GM23338 (cell line): ENCODE results near the gene PEAK3. TPM values are rescaled to one million over a fixed set of nuclear protein-coding genes. Genes with fewer than 3 reads are reported as not detected.

Experiments
- ATAC-seq: fragments of 200-7000 bp; cut with Tn5 transposase; 3 replicates; pipeline ENCODE4 v1.9.1; 2020
- DNase-seq: peaks from one replicate; pipeline ENCODE4 v3.0.0-alpha.2; 2015; ENCODE audit warnings: low spot score
- H2AFZ ChIP-seq: fragments of 200-600 bp; sonication (generic); 2 replicates; pipeline ENCODE4 v1.8.0; 2016; ENCODE audit warnings: antibody characterized with exemption, mild to moderate bottlenecking, moderate library complexity
- H3F3A ChIP-seq: fragments of 200-600 bp; sonication (generic); replicated peaks from 2 replicates; pipeline ENCODE4 v1.8.0; 2017; ENCODE audit warnings: antibody characterized with exemption, mixed run types, low read depth
- H3K27ac ChIP-seq: fragments of 200-600 bp; sonication (generic); 2 replicates; pipeline ENCODE4 v1.6.1; 2016; ENCODE audit warnings: low read depth
- H3K27me3 ChIP-seq: fragments of 200-600 bp; sonication (generic); 2 replicates; pipeline ENCODE4 v1.8.0; 2016; ENCODE audit warnings: mild to moderate bottlenecking, mixed run types, moderate library complexity; ENCODE audit not compliant: insufficient read depth
- H3K36me3 ChIP-seq: fragments of 200-600 bp; sonication (generic); 2 replicates; pipeline ENCODE4 v1.8.0; 2016; ENCODE audit warnings: mild to moderate bottlenecking; ENCODE audit not compliant: insufficient read depth
- H3K4me1 ChIP-seq: fragments of 200-600 bp; sonication (generic); 2 replicates; pipeline ENCODE4 v1.8.0; 2016; ENCODE audit warnings: mild to moderate bottlenecking, moderate library complexity; ENCODE audit not compliant: insufficient read depth
- H3K4me2 ChIP-seq: fragments of 200-600 bp; sonication (generic); 2 replicates; pipeline ENCODE4 v1.7.1; 2017; ENCODE audit warnings: mixed run types
- H3K4me3 ChIP-seq: fragments of 200-600 bp; sonication (generic); 2 replicates; pipeline ENCODE4 v1.6.1; 2016; ENCODE audit warnings: mixed run types
- H3K79me2 ChIP-seq: fragments of 200-600 bp; sonication (generic); replicated peaks from 2 replicates; pipeline ENCODE4 v1.8.0; 2017; ENCODE audit warnings: mild to moderate bottlenecking; ENCODE audit not compliant: insufficient read depth
- H3K9me2 ChIP-seq: fragments of 200-600 bp; sonication (generic); 2 replicates; pipeline ENCODE4 v1.8.0; 2017; ENCODE audit not compliant: insufficient read depth
- H4K20me1 ChIP-seq: fragments of 200-600 bp; sonication (generic); replicated peaks from 2 replicates; pipeline ENCODE4 v1.8.0; 2017; ENCODE audit warnings: mild to moderate bottlenecking; ENCODE audit not compliant: insufficient read depth
- H3K27ac Mint-ChIP-seq: 2 replicates; pipeline ENCODE4 v1.8.0; 2020; ENCODE audit warnings: inconsistent platforms, mild to moderate bottlenecking, moderate library complexity, mixed read lengths
- H3K27me3 Mint-ChIP-seq: 3 replicates; pipeline ENCODE4 v1.8.0; 2022; ENCODE audit warnings: low read depth, mild to moderate bottlenecking, moderate library complexity, mixed read lengths, inconsistent platforms; ENCODE audit not compliant: insufficient read depth, poor library complexity
- H3K36me3 Mint-ChIP-seq: 3 replicates; pipeline ENCODE4 v1.8.0; 2021; ENCODE audit warnings: low read depth, mild to moderate bottlenecking, inconsistent platforms, moderate library complexity, mixed read lengths
- H3K4me1 Mint-ChIP-seq: 3 replicates; pipeline ENCODE4 v1.8.0; 2020; ENCODE audit warnings: mild to moderate bottlenecking, inconsistent platforms, mixed read lengths
- H3K4me3 Mint-ChIP-seq: 3 replicates; pipeline ENCODE4 v1.8.0; 2021; ENCODE audit warnings: moderate library complexity, mild to moderate bottlenecking, inconsistent platforms, mixed read lengths
- H3K9me3 Mint-ChIP-seq: 3 replicates; pipeline ENCODE4 v1.8.0; 2020; ENCODE audit warnings: moderate library complexity, mild to moderate bottlenecking, inconsistent platforms, mixed read lengths
- CREB1 ChIP-seq: fragments of 250-450 bp; sonication (Bioruptor Pico); IDR thresholded peaks from 2 replicates; pipeline ENCODE4 v1.5.0; 2020; ENCODE audit warnings: low read depth, mild to moderate bottlenecking, moderate library complexity
- EZH2 ChIP-seq: fragments of 200-600 bp; sonication (generic); IDR thresholded peaks from one replicate; pipeline ENCODE4 v1.8.0; 2017; ENCODE audit warnings: antibody characterized with exemption, mild to moderate bottlenecking, low read depth; ENCODE audit not compliant: unreplicated experiment
- EZH2phosphoT487 ChIP-seq: fragments of 200-600 bp; sonication (generic); IDR thresholded peaks from one replicate; pipeline ENCODE4 v1.8.1; 2018; ENCODE audit warnings: antibody characterized with exemption; ENCODE audit not compliant: unreplicated experiment
- JUNB ChIP-seq: IDR thresholded peaks from one replicate; pipeline ENCODE4 v1.6.1; 2016; ENCODE audit warnings: antibody characterized with exemption; ENCODE audit not compliant: unreplicated experiment
- POLR2AphosphoS5 ChIP-seq: IDR thresholded peaks from 2 replicates; pipeline ENCODE4 v1.6.1; 2016; ENCODE audit warnings: antibody characterized with exemption, low read depth
- polyA plus RNA-seq: library from polyadenylated mRNA; unstranded; fragments of >200 nt; fragmentation: Nextera tagmentation; extraction: Ambion mirVana; gene quantifications from 2 replicates; pipeline ENCODE4 v1.2.1, GENCODE V29; 2016
- total RNA-seq: library from RNA; depleted of rRNA; stranded (reverse); fragments of >200 nt; shearing (Covaris generic); gene quantifications from 2 replicates; pipeline ENCODE4 v1.2.3, GENCODE V29; 2014
- TF ChIP-seq, protein P1 (sequence below): IDR thresholded peaks from one replicate; pipeline ENCODE4 v1.6.1; 2018; ENCODE audit warnings: antibody characterized with exemption; ENCODE audit not compliant: unreplicated experiment
- TF ChIP-seq, protein P2 (sequence below), 2 experiments: fragments of 200-600 bp in 1 of 2; sonication (generic) in 1 of 2; conservative IDR thresholded peaks; 2 replicates each; pipeline versions ENCODE4 v1.5.1 to v1.6.1; 2016 to 2017; ENCODE audit warnings: antibody characterized with exemption in 2 of 2, low read depth in 2 of 2, mild to moderate bottlenecking in 2 of 2, moderate library complexity in 1 of 2

PEAK3 gene
- total and polyA plus RNA-seq, 2 experiments from 2014 or later, result not detected

DNA sequence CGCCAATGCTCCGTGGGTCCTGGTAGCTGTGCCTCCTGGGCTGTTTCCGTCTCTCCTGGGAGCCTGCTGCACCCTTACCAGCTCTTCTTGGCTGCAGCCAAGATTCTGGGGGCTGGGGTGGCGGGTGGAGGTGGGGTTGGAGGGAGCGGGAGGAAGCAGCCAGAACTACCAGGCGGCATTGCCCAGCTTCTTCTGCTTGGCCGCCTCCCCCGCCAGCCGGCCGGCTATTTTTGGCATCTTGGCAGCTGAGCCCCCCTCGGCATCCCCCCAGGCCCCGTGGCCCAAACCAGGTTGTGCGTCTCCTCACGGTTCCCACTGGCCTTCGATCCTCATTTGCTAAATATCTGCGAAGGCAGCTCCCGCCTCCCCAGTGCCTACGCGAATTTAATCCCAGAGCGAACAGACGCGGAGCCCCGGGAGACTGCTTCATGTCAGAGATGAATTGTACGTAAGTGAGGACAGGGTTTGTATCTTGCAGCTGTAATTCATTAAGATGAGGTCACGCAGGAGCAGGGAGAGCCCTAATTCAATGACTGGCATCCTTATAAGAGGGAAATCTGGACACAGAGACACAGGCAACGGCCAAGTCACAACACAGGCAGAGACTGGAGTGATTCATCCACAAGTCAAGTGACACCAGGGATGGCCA lies 12.8 kb upstream of the PEAK3 start (continued):
- TF ChIP-seq, protein P1, sequence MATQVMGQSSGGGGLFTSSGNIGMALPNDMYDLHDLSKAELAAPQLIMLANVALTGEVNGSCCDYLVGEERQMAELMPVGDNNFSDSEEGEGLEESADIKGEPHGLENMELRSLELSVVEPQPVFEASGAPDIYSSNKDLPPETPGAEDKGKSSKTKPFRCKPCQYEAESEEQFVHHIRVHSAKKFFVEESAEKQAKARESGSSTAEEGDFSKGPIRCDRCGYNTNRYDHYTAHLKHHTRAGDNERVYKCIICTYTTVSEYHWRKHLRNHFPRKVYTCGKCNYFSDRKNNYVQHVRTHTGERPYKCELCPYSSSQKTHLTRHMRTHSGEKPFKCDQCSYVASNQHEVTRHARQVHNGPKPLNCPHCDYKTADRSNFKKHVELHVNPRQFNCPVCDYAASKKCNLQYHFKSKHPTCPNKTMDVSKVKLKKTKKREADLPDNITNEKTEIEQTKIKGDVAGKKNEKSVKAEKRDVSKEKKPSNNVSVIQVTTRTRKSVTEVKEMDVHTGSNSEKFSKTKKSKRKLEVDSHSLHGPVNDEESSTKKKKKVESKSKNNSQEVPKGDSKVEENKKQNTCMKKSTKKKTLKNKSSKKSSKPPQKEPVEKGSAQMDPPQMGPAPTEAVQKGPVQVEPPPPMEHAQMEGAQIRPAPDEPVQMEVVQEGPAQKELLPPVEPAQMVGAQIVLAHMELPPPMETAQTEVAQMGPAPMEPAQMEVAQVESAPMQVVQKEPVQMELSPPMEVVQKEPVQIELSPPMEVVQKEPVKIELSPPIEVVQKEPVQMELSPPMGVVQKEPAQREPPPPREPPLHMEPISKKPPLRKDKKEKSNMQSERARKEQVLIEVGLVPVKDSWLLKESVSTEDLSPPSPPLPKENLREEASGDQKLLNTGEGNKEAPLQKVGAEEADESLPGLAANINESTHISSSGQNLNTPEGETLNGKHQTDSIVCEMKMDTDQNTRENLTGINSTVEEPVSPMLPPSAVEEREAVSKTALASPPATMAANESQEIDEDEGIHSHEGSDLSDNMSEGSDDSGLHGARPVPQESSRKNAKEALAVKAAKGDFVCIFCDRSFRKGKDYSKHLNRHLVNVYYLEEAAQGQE, result no peak
- no peak for TF ChIP-seq JUNB
- no peak for TF ChIP-seq CREB1 (CRISPR knock-in tag)
- TF ChIP-seq, protein P2, sequence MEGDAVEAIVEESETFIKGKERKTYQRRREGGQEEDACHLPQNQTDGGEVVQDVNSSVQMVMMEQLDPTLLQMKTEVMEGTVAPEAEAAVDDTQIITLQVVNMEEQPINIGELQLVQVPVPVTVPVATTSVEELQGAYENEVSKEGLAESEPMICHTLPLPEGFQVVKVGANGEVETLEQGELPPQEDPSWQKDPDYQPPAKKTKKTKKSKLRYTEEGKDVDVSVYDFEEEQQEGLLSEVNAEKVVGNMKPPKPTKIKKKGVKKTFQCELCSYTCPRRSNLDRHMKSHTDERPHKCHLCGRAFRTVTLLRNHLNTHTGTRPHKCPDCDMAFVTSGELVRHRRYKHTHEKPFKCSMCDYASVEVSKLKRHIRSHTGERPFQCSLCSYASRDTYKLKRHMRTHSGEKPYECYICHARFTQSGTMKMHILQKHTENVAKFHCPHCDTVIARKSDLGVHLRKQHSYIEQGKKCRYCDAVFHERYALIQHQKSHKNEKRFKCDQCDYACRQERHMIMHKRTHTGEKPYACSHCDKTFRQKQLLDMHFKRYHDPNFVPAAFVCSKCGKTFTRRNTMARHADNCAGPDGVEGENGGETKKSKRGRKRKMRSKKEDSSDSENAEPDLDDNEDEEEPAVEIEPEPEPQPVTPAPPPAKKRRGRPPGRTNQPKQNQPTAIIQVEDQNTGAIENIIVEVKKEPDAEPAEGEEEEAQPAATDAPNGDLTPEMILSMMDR (conservative IDR thresholded peaks at IDR 0.05; ENCODE audit: low read depth in 2 of 2), result no peak
- no peak for TF ChIP-seq EZH2phosphoT487

DNA sequence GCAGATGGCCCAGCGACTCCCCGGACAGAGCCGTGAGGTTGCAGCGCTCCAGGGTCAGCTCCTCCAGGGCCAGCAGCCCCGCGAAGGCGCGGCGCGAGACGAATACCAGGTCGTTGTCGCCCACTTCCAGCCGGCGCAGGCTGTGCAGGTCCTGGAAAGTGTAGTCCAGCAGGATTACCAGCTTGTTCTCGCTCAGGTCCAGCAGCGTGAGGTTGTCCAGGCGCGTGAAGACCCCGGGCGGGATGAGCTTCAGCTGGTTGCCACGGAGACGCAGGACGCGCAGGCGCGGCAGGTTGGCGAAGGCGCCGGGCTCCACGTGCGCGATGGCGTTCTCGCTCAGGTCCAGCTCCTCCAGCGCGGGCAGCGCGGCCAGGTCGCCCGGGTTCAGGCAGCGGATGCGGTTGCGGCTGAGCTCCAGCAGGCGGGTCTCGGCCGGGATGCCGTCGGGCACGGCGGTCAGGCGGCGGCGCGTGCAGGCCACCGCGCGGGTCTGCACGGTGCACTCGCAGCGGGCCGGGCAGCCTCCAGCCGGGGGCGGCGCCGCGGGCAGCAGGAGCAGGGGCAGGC lies 9.3 kb upstream of the PEAK3 start:
- Mint-ChIP-seq H3K4me1 (peaks cover 13% of the 10 kb centered on the region), H3K27ac (no peak overlapping the region), H3K9me3 (peaks cover 4% of the 10 kb centered on the region; the same call in 1 of the 3 replicates), H3K4me3 (peak overlapping the region; percentile 56), H3K36me3 (no peaks in the 10 kb centered on the region; the same call in 2 of the 3 replicates), H3K27me3 (peaks cover 64% of the 10 kb centered on the region)
- peaks cover 12% of the 10 kb centered on the region; the same call in 1 of the 2 replicates for H3F3A ChIP-seq
- H3K36me3 ChIP-seq, result no peaks in the 10 kb centered on the region
- H3K4me1 ChIP-seq, result no peaks in the 10 kb centered on the region
- H3K27me3 ChIP-seq, result peaks cover 68% of the 10 kb centered on the region
- TF ChIP-seq POLR2AphosphoS5 (no peak), EZH2 (peak; percentile 42)
- H4K20me1 ChIP-seq, result 0 out of 2 replicates have a peak, but pooled peaks cover 2% of the 10 kb centered on the region
- peak; percentile 84 for DNase-seq
- no peak overlapping the region for H3K27ac ChIP-seq
- peak; percentile 69 for ATAC-seq
- H3K4me2 ChIP-seq, result peak overlapping the region; percentile 91
- no peaks in the 10 kb centered on the region for H3K9me2 ChIP-seq
- H3K79me2 ChIP-seq, result no peaks in the 10 kb centered on the region
- H3K4me3 ChIP-seq, result peak overlapping the region; percentile 59
- H2AFZ ChIP-seq, result peak overlapping the region; percentile 95
